Measurements from ENCODE around the gene LDB3.

The LDB3 gene

GRCh38 chr10:86686972-86687371 lies 18.7 kb downstream of the LDB3 start:
- TF ChIP-seq CTCF (IDR thresholded peaks at IDR 0.05; ENCODE audit: borderline replicate concordance, insufficient read depth, low read depth, low read length) = no peak
- H3K4me3 ChIP-seq (ENCODE audit: low read depth, low read length) = no peak overlapping the region

- H3K4me3 ChIP-seq (ENCODE audit: low read depth, low read length) = no peak overlapping the region
- no peak for TF ChIP-seq CTCF (IDR thresholded peaks at IDR 0.05; ENCODE audit: borderline replicate concordance, insufficient read depth, low read depth, low read length)
Measured at GRCh38 chr10:86687750-86688149, 19.4 kb downstream of the LDB3 start.

GRCh38 chr10:86688398-86688921 lies 20.1 kb downstream of the LDB3 start:
- peak; percentile 88 for TF ChIP-seq CTCF (IDR thresholded peaks at IDR 0.05; ENCODE audit: borderline replicate concordance, insufficient read depth, low read depth, low read length)
- no peak overlapping the region for H3K4me3 ChIP-seq (ENCODE audit: low read depth, low read length)

- H3K4me3 ChIP-seq (ENCODE audit: low read depth, low read length) = no peak overlapping the region
- TF ChIP-seq CTCF (IDR thresholded peaks at IDR 0.05; ENCODE audit: borderline replicate concordance, insufficient read depth, low read depth, low read length) = no peak
Measured at GRCh38 chr10:86689146-86689545, 20.8 kb downstream of the LDB3 start.

- TF ChIP-seq CTCF (IDR thresholded peaks at IDR 0.05; ENCODE audit: borderline replicate concordance, insufficient read depth, low read depth, low read length) = no peak
Measured at GRCh38 chr10:86690231-86690630, 21.9 kb downstream of the LDB3 start.

GRCh38 chr10:86690657-86691084 lies 22.4 kb downstream of the LDB3 start:
- no peak for TF ChIP-seq CTCF (IDR thresholded peaks at IDR 0.05; ENCODE audit: borderline replicate concordance, insufficient read depth, low read depth, low read length)
- H3K4me3 ChIP-seq (ENCODE audit: low read depth, low read length) = no peak overlapping the region

More at GRCh38 chr10:86690231-86690630, 21.9 kb downstream of the LDB3 start:
- H3K4me3 ChIP-seq (ENCODE audit: low read depth, low read length) = no peak overlapping the region

- H3K4me3 ChIP-seq (ENCODE audit: low read depth, low read length) = no peak overlapping the region
- no peak for TF ChIP-seq CTCF (IDR thresholded peaks at IDR 0.05; ENCODE audit: borderline replicate concordance, insufficient read depth, low read depth, low read length)
Measured at GRCh38 chr10:86691333-86692022, 23.2 kb downstream of the LDB3 start.
